Gastrocnemius medialis (tissue), 4 donors: ENCODE measurements around the gene COBLL1.
"Not testable (repeated sequence)": the region's sequence is repeated elsewhere in the genome, so short reads cannot be mapped to it uniquely, and the experiment has no call there.

Experiments
- CTCF ChIP-seq, 5 experiments: fragments of 450-650 bp in 3 of 5; fragments of 200-600 bp in 2 of 5; sonication (generic) in 2 of 5; IDR thresholded peaks in 4 of 5; conservative IDR thresholded peaks in 1 of 5; 1 replicate in 4 of 5; 2 replicates in 1 of 5; pipeline ENCODE4 v1.5.1; 2016 to 2019; ENCODE audit warnings: antibody characterized with exemption in 5 of 5, mild to moderate bottlenecking in 3 of 5, moderate library complexity in 3 of 5
- POLR2A ChIP-seq, 2 donors: fragments of 450-650 bp; IDR thresholded peaks; one replicate each; pipeline ENCODE4 v1.6.1; 2017; ENCODE audit warnings: antibody characterized with exemption in 2 of 2, mild to moderate bottlenecking in 2 of 2, moderate library complexity in 2 of 2

GRCh38 chr2:164859906-164860693 is 18.5 kb upstream of the COBLL1 start:
- not testable (repeated sequence) for TF ChIP-seq CTCF (IDR thresholded peaks at IDR 0.05 in 4 of 5, conservative IDR thresholded peaks at IDR 0.05 in 1 of 5); POLR2A (IDR thresholded peaks at IDR 0.05)
